Stimulated activated naive CD4-positive, alpha-beta T cell treated with Interleukin-2 at 50 U/mL for 16 hours (primary cell): ENCODE measurements around the gene SSX7.
"Not testable (repeated sequence)": the region's sequence is repeated elsewhere in the genome, so short reads cannot be mapped to it uniquely, and the experiment has no call there.

Experiments used
- DNase-seq: peaks from one replicate; lab custom pipeline; 2025; lab: John Stamatoyannopoulos, UW

SSX7 gene, protein sequence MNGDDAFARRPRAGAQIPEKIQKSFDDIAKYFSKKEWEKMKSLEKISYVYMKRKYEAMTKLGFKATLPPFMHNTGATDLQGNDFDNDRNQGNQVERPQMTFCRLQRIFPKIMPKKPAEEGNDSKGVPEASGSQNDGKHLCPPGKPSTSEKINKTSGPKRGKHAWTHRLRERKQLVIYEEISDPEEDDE

DNA sequence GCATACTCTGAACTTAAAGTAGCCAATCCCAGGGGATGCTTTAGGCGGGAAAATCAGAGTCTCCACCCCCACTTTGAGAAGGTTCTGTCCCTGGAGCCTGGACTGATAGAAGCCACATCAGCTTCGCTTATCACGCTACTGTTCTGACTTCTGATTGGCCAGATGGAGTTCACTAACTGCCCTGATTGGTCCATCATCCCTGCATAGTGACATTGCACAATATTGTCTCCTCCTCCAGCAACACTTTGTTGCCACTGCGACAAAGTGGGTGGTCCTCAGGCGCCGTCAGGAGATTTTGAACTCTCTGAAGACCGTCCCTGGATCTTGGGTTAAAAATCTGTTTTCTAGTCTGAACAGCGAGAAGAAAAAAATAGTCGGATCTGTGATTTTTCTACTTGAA, at the start of gene SSX7:
TSS of gene SSX7 (minus strand) at position 101 of the 400 bp plus-strand sequence. CDS start 1,428 bp downstream, outside the sequence.
- DNase-seq = not testable (repeated sequence)

DNA sequence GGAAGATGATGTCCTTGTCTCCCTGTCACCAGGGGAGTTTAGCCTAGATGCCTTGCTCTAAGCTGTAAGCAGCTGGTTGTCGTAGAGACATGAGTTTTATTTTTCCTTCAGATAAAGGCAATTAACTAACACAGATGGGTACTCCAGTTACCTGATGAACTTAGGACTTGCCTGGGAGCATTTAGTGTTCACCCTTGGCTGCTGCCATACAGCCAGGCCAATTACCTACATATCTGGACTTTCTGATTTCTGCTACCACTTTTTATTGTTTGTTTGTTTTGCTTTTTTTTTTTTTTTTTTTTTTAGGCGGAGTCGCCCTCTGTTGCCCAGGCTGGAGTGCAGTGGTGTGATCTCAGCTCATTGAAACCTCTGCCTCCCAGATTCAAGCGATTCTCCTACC, 37.3 kb upstream of the SSX7 start:
- DNase-seq = not testable (repeated sequence)

DNA sequence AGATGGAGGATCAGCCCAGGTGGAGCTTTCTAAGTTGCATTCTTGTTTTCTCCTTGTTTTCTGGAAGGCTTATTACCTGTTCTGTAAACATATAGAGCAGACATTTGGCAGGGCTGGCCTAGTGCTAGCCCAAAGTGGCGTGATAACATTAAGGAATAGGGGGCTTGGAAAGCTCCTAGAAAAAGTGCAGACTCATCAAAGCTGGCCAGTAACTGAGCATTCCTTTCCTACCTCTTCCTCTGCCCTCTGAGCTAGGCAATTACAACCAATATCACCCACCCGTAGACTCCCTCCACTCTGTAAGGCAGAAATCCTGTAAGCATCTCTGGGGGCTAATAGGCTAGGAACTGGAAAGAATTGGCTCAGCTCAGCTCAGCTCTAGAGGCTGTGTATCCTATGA, 7.5 kb upstream of the SSX7 start:
- not testable (repeated sequence) for DNase-seq

DNA sequence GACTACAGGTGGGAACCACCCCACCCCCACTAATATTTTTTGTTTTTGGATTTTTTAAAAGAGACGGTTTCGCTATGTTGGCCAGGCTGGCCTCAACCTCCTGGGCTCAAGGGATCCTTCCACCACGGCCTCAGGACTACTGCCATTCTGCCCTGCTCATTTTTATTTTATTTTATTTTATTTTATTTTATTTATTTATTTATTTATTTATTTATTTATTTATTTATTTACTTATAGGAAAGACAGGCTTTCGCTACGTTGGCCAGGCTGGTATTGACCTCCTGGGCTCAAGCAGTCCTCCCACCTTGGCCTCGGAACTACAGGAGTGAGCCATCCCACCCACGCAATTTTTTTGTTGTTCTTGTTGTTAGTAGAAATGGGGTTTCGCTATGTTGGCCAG, 775 bp upstream of the SSX7 start:
- DNase-seq = not testable (repeated sequence)

DNA sequence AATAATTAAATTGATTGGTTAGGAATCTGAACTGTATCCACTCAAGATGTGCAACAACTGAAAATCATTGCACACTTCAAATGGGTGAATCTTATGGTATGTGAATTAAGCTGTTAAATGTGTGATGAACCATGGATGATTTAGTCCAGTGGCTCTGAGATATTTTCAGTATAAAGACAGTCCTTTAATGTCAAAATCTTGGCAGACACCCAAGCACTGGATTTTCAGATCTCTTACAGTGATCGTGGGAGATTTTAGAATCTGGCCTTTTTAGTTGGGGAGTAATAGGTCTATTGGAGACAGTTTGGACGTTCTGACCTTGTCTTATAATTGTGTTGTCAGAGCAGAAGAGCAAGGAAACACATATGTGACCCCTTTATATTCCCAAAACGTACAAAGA, 4.0 kb downstream of the SSX7 start:
- not testable (repeated sequence) for DNase-seq

DNA sequence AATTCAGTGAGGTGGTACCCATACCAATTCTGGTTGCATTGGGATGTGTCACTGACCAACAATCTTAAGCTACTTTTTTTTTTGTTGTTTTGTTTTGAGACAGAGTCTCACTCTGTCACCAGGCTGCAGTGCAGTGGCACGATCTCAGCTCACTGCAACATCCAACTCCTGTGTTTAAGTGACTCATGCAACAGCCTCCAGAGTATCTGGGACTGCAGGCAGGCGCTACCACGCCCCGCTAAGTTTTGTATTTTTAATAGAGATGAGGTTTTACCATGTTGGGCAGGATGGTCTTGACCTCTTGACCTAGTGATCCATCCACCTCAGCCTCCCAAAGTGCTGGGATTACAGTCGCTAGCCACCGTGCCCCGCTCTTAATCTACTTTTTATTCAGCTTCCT, 5.7 kb downstream of the SSX7 start:
- DNase-seq = not testable (repeated sequence)

DNA sequence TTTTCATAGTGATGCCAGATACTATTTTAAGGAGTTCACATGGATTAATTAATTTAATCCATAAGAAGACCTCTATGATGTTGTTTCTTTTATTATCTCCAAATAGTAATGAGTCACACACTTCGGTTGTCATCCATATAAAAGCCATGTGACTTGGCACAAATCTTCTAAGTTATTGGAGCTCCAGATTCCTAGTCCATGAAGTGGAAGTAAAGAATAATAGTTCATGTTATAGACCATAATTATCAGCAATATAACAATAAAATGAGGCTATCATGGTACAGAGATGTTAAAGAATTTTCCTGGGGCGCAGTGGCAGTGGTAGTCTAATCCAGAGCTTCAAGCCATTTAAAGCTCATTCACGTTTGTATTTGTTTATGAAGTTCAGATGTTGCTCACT, 26.2 kb downstream of the SSX7 start:
- DNase-seq = not testable (repeated sequence)

DNA sequence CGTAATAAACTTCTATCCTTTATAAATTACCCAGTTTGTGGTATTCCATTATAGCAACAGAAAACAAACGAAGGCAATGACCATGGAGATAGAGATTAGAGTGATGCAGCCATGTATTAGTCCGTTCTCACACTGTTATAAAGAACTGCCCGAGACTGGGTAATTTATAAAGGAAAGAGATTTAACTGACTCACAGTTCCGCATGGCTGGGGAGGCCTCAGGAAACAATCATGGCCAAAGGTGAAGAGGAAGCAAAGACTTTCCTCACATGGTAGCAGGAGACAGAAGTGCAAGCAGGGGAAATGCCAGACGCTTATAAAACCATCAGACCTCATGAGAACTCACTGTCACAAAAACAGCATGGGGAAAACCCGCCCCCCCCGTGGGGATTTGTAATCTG, 34.0 kb downstream of the SSX7 start:
- DNase-seq = not testable (repeated sequence)

DNA sequence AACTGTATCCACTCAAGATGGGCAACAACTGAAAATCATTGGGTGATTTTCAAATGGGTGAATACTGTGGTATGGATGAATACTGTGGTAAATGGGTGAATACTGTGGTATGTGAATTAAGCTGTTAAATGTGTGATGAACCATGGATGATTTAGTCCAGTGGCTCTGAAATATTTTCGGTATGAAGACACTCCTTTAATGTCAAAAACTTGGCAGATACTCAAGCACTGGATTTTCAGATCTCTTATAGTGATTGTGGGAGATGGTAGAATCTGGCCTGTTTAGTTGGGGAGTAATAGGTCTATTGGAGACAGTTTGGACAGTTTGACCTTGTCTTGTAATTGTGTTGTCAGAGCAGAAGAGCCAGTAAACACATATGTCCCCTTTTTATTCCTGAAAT, 45.7 kb downstream of the SSX7 start:
- no peak for DNase-seq

DNA sequence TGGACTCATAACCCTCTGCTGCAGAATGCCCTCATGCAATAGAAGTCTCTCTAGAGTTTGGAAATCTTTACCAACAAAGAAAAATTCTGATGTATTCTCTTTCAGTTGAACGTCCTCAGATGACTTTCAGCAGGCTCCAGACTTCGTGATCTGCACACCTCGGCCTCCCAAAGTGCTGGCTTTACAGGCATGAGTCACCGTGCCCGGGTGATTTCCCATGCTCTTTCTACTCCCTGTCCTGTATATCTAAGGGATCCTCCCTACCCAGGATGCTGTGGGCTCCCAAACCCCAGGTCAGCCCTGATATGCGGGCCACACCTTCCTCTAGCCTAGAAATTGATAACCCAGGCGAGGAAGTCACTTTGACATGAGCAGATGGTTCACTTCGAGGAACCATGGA, 51.5 kb downstream of the SSX7 start:
- DNase-seq = not testable (repeated sequence)

DNA sequence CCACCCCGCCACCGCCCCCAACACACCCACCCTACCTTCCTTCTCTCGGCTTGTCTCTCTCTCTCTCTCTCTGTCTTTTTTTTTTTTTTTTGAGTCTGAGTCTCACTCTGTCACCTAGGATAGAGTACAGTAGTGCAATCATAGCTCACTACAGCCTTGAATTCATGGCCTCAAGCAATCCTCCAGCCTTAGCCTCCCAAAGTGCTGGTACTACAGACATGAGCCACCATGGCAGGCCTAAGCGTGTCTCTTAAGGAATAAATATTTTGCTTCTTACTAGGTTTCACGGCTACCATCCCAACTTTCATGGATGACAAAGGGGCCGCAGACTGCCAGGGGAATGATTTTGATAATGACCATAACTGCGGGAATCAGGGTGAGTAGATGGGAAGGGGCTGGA, 55.8 kb downstream of the SSX7 start:
- no peak for DNase-seq

DNA sequence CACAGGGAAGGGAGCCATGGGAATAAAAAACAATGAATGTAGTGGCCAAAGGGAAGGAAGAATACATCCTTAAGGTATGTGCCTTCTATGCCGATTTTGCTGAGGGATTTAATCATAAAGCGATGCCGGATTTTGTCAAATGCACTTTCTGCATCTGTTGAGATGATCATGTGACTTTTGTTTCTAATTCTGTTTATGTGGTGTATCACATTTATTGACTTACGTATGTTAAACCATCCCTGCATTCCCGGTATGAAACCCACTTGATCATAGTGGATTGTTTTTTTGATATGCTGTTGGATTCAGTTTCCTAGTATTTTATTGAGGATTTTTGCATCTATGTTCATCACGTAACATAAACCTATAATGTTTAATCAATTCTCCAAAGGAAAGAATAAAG, 60.0 kb downstream of the SSX7 start:
- no peak for DNase-seq
